ENCODE measurements around the gene TGFBR3.
A peak's percentile ranks its signal among the peaks of the same experiment; 100 is the strongest.

The TGFBR3 gene

DNA sequence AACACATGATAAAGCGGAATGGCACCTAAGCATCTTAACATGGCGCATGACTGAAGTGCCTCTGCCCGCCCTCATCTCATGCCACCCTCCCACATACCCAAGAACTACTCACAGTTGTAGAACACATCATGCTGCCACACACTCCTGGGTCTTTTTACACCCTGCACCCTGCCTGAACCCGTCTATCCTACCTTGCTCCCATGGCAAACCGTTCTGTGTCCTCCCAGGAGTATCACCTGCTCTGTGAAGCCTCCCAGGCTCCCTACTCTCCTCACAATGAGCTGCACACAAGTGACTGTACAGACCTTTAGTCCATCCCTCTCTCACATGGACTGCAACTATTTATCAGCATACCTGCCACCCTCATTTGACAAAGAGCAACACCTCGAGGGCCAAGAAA is 144.0 kb downstream of the TGFBR3 start:
- DNase-seq (ENCODE audit: insufficient read length, low spot score) (no peak), FAIRE-seq (no peak)

- no peak for FAIRE-seq
These were observed 144.7 kb downstream of the TGFBR3 start for GRCh38 chr1:91741301-91741700.

GRCh38 chr1:91737650-91738049 is 148.3 kb downstream of the TGFBR3 start:
- FAIRE-seq (peak; percentile 16), DNase-seq (ENCODE audit: insufficient read length, low spot score) (no peak)

More at GRCh38 chr1:91741301-91741700, 144.7 kb downstream of the TGFBR3 start:
- DNase-seq (ENCODE audit: insufficient read length, low spot score): no peak

GRCh38 chr1:91736715-91737615 is 149.0 kb downstream of the TGFBR3 start:
- peak; percentile 54 for FAIRE-seq
- peak; percentile 71 for DNase-seq (ENCODE audit: insufficient read length, low spot score)

- no peak for FAIRE-seq
- no peak for DNase-seq (ENCODE audit: insufficient read length, low spot score)
These were observed 149.7 kb downstream of the TGFBR3 start for GRCh38 chr1:91736146-91736714.

GRCh38 chr1:91735266-91735845 is 150.6 kb downstream of the TGFBR3 start:
- FAIRE-seq (no peak), DNase-seq (ENCODE audit: insufficient read length, low spot score) (no peak)

- DNase-seq (ENCODE audit: insufficient read length, low spot score) (no peak), FAIRE-seq (no peak)
These were observed 151.2 kb downstream of the TGFBR3 start for GRCh38 chr1:91734761-91735160.

DNA sequence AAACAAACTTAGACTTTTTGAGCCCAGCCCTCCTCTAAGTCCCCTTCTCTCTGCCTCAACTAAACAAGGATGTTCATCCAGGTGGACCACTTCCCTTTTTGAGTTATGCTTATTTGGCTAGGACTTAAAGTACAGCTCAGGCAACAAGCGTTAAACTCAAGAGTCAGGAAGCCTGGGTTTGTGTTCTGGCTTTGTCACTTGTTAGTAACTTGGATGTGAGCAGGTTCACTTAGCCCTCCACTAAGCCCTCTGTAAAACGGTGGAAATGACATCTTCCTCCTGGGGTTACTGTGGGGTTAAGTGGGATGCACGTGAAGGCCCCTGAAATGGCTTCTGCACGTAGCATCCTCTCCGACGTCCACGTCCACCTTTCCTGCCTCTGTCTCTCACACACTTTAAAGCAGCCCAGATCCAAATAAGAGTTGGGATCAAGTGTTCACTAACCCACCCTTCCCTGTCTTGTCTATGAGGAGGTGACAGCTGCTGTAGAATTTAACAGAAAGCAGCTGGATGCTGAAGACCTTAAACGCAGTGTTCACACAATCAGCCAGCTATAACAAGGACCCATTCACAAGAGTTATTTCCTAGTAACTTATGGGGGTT is 152.7 kb downstream of the TGFBR3 start:
- no peak for DNase-seq (ENCODE audit: insufficient read length, low spot score)
- FAIRE-seq: no peak

- DNase-seq (ENCODE audit: insufficient read length, low spot score) (peak; percentile 69), FAIRE-seq (peak; percentile 54)
These were observed 153.5 kb downstream of the TGFBR3 start for GRCh38 chr1:91732291-91733107.

GRCh38 chr1:91731815-91732214 is 154.1 kb downstream of the TGFBR3 start:
- FAIRE-seq (no peak), DNase-seq (ENCODE audit: insufficient read length, low spot score) (no peak)

GRCh38 chr1:91730801-91731732 is 154.9 kb downstream of the TGFBR3 start:
- DNase-seq (ENCODE audit: insufficient read length, low spot score) (no peak), FAIRE-seq (no peak)

DNA sequence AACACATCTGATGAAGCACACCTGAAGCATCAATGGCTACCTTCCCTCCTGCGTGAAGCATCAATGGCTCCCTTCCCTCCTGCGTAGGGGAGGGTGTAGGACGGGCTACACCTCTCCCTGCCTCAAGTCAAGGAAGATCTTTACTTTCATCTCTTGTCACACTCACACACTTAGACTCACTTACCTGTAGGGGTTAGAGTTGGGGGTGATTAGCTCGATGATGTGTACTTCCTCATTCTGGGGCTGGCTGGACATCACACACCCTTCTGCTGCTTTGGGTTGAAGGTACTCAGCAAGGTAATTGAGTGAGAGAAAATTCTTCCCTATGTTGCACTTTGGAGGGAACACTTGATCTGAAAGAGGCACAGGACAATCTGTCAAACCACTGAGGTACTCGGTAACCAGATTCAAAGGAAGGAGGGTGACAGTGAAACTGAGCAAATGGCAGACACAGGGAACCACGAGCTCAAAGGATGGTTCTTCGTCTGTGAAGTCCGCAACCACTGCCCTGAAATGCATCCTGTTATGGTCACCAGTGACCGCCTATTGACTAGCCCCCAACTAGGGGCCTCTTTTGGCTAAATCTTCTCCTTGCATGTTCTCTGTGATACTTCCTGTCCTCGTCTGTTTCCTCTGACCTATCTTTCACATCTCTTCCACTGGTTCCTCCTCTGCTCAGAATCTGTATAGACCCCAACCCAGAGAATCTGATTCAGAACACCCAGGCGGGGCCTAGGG is 156.2 kb downstream of the TGFBR3 start:
- FAIRE-seq: no peak
- DNase-seq (ENCODE audit: insufficient read length, low spot score): no peak

DNA sequence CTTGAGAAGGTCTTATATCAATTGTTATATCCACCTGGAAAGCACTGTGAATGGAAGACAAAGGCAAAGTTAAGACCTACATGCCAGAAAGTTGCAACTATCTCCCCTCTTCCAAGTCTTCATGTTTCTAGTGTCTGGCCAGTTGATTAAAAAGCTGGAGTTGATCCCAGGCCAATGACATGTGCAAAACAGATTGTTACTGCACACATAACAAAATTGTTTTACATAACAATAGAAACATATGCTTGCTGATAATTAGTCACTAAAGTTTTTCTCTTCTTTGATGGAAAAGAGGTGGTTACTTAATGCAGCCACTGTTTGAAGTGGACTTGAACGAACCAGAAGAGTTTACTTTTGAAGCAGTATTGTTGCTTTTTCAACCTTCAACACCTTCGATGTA is 158.2 kb downstream of the TGFBR3 start:
- DNase-seq (ENCODE audit: insufficient read length, low spot score) (no peak), FAIRE-seq (no peak)

DNA sequence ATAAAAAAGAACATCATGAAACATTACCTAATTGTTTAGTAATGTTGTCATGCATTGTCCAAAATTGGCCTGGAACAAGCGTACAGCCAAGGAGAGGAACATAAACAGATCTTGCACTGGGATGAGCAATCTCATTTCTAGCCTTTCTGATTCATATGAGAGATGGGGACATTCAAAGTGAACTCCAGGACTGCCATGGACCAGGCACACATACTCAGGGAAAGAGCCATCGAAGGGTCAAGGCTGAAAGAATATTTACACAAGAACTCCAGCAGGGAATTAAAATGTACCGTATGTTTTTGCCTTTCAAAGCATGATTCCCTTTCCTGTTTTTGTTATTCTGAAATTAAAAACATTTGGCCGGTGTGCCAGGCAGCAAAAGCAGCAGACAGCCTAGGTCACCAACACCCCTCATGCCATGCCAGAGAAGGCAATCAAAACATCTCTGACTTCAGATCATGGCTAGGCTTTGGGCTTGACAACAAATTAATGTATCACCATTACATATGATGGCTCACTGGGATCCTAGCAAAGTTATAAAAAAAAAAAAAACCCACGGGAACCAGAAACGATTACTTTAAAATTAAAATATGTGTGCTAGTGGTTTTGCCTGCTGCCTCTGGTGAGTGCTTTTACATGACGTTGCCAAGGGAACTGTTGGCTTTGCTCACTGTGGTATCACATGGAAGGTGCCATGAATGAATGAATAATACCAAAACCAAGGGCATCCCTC is 159.8 kb downstream of the TGFBR3 start:
- no peak for FAIRE-seq
- DNase-seq (ENCODE audit: insufficient read length, low spot score): no peak

- DNase-seq (ENCODE audit: insufficient read length, low spot score) (no peak), FAIRE-seq (no peak)
These were observed 160.3 kb downstream of the TGFBR3 start for GRCh38 chr1:91725618-91725988.

- no peak for FAIRE-seq
- no peak for DNase-seq (ENCODE audit: insufficient read length, low spot score)
These were observed 161.3 kb downstream of the TGFBR3 start for GRCh38 chr1:91724644-91725043.

DNA sequence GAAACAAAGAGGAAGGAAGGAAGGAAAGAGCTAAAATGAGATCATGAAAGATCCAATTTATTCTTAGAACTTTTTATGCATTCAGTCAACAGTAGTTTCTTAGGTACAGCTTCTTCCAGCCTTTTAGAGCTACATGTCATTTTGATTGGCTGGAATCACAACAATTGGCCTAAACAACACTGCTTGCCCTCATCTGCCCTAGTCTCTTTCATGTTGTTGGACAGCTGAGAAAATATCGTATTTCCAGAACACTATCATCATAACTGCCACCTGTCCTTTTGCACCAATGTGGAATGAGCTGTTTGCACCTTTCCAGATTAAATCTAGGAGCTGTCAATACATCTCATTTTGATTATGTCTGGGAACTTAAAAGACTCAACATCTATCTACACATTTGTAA is 161.7 kb downstream of the TGFBR3 start:
- DNase-seq (ENCODE audit: insufficient read length, low spot score) (no peak), FAIRE-seq (no peak)

GRCh38 chr1:91720044-91720443 is 165.9 kb downstream of the TGFBR3 start:
- FAIRE-seq: peak; percentile 31
- no peak for DNase-seq (ENCODE audit: insufficient read length, low spot score)
